DMS53 (cell line): ENCODE data around the gene IGF1.
"Not testable (repeated sequence)": the region's sequence is repeated elsewhere in the genome, so short reads cannot be mapped to it uniquely, and the experiment has no call there.

Source experiments
- DNase-seq: peaks from one replicate; lab custom pipeline; 2025; lab: John Stamatoyannopoulos, UW

The IGF1 gene

GRCh38 chr12:102462386-102462785 lies 18.0 kb downstream of the IGF1 start:
- DNase-seq: no peak

- no peak for DNase-seq
Measured at GRCh38 chr12:102461501-102461900, 18.9 kb downstream of the IGF1 start.

DNA sequence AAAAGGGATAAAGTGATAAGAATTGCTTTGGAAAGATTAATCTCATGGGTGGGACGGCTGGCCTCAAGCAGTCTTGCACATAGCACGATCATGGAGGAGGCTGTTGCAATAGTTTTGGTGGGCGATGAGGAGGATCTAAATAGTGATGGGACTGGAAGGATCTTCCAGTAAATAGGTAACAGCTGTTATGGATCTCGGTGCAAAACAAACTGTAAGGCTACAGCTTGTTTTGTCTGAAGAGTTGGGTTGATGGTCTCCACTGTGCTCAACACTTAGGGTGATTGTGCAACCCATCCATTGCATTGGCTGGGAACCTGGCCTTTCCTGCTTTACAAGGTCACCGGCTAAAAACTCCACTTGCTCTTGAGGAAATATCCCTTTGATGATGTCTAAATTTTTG lies 21.0 kb downstream of the IGF1 start:
- no peak for DNase-seq

DNA sequence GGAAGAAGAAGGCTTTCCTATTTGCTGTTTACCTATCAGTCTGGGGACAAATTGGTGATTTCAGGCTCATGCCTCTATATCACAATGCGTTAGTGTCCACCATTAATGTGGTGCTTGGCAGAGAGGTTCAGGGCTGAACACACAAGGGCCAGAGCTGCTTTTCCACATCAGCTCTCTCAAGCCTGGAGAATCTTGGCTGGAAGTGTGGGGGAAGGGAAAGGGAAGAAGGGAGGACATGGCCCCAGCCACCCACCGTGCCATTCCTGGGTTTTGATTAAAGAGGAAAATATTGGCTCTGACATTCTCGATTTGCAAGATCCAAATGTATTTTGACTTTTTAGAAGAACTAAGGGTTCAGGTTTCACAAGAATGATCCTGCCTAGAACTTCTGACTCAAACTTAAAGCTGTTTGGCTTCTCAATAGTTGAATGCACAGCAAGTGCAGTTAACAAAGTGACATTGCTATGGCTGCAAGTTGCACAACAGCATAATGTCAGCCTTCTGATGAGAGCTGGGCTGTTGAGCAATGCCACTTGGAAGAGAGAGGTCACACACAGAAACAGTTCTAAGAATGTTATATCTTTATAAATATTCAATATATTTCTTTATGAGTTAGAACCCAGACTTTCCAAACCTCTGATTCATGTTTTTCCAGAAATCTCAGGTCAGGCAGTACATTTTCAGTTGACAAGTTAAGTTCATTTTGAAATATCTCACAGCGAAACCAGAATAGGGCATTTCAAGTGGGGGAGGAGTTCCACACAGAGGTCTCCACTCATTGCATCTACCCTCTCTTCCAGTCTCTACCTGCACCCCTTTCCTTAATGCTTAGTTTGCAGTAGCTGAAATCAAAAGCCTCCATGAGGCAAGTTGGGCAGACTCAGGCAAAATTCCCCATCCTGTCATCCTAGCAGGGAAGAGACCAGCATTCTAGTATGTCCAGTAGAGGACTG lies 25.3 kb downstream of the IGF1 start:
- DNase-seq: no peak

- DNase-seq: peak; percentile 57
Measured at GRCh38 chr12:102454330-102454729, 26.0 kb downstream of the IGF1 start.

DNA sequence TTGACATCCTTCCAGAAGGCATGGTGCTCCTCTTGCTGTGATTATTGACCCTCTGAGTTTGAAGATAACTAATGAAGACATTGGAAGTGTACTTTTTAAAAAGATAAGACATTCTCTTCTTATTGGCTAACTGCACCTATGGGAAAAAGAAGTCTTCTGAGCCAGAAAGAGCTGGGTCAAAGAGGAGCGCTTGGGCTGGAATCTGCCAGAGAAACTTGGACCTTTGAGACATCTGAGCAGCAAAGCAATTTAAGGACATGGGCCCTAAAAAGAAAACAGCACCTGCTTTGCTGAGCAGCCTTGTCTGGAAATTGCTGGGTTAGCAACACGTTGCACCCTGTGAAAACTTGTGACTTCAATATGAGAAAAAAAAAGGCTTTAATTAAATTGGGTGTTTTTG lies 27.8 kb downstream of the IGF1 start:
- DNase-seq: no peak

- DNase-seq: not testable (repeated sequence)
Measured at GRCh38 chr12:102449018-102449417, 31.3 kb downstream of the IGF1 start.

GRCh38 chr12:102447426-102447825 lies 32.9 kb downstream of the IGF1 start:
- not testable (repeated sequence) for DNase-seq

- DNase-seq: no peak
Measured at GRCh38 chr12:102444707-102445106, 35.7 kb downstream of the IGF1 start.

DNA sequence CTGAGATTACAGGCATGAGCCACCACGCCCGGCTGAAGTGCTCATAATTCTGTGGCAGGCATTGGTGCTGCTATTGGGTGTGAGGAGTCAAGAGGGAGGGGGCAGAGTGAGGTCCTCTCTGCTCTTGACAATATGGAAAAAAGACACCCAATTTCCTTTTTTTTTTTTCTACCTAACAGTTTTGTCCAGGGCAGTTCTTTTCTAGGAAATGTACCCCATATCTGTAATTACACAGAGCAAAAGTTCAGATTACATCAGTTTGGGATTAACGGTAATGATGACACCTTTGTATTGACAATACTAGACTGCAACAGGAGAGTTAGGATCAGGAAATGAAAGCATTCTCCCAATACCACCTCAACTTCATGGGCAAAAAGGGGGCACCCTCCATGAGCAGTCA lies 36.3 kb downstream of the IGF1 start:
- no peak for DNase-seq

DNA sequence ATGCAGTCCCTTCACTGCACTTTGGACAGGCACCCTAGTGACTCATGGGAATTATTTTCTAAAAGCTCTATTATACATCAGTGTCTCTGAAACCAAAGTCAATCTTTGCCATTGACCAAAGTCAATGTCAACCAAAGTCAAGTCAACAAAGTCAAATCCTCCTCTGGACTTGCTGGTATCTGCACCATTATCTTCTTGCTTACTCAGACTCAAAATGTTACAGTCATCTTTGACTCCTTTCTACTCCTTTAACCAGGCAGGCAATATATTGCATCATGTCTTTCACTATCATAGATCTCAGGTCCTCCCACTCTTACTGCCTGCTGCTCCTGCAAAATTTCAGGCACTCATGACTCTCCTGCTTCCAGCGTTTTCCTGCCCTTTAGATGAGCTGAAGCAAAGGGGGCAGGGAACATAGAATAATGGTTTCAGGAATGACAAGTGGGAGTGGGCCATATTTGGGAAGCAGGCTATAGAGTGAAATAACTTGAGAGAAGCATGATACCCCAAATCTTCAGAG lies 39.2 kb downstream of the IGF1 start:
- no peak for DNase-seq

DNA sequence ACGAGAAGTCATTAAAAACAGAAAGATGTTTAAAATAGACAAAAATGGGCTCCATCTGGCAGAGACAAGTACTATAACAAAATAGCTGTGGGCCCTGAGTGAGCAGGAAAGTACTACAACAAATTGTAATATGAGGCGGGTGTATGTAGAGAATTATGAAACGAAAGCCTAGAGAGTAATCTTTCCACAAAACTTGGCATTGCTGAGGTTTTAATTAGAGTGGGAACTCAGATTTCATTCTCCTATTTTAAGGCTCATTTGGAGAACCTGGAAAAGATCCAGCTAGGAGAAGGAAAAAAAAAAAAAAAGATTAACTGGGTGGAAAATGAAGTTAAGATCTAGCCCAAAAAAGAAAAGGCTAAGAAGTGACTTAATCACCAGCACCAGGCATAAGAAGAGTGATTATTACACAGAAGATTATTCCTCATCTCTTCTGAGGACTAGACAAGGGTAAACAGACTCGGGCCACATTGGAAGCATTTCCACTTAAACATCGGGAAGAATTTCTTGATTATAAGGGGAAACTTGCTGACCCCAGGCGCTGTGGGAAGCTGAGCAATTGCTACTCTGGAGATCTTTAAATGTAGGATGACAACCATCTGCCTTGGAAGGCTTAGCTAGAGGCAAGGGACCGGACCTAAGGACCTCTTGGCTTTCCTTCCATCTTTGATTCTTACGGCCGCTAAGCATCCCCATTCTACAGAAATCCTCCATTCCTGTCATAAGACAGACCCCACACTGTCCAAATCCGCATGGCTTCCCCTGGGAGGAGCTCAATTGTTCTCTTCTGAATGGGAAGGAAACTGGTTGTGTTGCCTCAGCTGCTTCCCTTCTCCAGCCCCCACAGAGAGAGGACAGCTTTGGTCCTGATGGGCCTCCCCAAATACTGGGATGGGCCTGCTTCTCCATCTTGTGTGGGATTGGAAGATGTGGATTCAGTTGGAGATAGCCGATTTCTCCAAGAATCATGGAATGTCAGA lies 40.6 kb downstream of the IGF1 start:
- no peak for DNase-seq

DNA sequence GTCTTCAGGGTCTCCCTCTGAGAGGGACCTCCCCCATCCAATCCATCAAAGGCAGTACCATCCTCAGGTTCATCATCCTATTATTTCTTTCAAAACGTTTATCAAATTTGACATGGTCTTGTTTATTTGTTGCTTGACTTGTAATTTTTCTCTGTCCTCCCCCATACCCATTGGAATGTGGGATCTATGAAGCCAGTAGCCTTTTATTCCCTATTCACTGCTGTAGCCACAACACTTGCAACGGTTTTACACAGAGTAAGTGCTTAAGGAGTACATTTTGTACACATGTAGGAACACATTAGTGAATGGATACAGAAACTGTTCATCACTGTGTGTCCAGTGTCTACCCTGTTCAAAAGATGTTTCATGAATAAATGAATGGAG lies 41.5 kb downstream of the IGF1 start:
- no peak for DNase-seq

GRCh38 chr12:102438047-102438826 lies 42.1 kb downstream of the IGF1 start:
- DNase-seq: no peak

DNA sequence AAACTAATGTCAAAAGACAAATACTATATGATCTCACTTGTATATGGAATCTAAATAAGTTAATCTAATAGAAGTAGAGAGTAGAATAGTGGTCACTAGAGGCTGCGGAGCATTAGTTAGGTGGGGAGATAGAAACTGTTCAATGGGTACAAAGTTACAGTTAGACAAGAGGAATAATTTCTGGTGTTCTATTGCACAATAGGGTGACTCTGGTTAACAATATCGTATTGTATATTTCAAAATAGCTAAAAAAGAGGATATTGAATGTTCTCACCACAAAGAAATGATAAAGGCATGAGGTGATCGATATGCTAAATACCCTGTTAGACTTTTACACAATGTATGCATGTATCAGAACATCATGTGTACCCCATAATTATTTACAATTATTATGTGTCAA lies 42.9 kb downstream of the IGF1 start:
- DNase-seq: no peak

- DNase-seq: peak; percentile 62
Measured at GRCh38 chr12:102436867-102437266, 43.5 kb downstream of the IGF1 start.

DNA sequence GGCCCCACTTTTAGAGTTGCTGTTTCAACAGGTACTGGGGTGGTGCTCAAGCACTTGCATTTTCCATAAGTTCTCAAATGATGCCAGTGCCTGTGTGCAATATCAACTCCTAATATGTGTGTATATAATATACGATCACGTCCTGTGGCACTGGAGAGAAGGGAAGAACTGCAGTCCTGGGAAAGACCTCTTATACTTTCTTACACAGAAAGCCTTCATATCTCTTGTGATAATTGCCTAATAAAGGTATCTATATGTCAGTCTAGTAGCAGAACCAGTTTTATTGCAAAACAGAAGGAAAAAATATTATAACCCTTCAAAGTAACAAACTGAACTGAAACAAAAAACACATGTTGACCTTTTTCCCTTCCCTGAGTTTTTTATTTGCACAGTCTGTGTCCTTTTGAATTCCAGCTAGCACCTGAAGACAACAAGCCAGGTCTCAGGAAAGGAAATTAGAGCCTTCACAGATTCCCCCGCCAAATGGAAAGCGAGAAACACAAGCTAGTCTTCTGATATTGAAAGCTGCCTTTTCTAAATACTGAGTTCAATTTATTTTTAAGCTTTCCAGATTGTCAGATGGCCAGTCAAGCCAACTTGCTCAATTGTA lies 44.4 kb downstream of the IGF1 start:
- DNase-seq: peak; percentile 27

GRCh38 chr12:102433304-102433703 lies 47.1 kb downstream of the IGF1 start:
- no peak for DNase-seq

DNA sequence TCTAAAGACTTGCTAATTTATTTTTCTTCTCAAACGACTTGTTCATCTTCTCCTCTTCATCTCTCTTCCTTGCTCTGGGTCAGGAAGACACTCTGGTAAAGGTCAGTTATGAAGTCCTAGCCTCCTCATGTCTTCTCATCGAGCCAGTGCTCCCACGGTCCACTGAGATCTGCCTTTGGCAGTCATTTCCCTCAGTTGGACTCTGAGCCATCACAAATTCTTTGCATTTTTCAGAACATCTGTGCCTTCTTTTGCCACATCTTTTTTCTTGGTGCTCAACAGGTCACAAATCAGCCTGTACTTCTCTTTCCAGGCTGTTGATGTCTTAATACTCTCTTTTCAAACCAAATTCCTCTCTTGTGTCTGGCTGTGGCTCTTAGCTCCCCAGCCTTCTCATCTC lies 49.7 kb downstream of the IGF1 start:
- DNase-seq: no peak

- no peak for DNase-seq
Measured at GRCh38 chr12:102429211-102430154, 50.9 kb downstream of the IGF1 start.
